ENCODE results near the gene CCDC183.

Gene CCDC183

DNA sequence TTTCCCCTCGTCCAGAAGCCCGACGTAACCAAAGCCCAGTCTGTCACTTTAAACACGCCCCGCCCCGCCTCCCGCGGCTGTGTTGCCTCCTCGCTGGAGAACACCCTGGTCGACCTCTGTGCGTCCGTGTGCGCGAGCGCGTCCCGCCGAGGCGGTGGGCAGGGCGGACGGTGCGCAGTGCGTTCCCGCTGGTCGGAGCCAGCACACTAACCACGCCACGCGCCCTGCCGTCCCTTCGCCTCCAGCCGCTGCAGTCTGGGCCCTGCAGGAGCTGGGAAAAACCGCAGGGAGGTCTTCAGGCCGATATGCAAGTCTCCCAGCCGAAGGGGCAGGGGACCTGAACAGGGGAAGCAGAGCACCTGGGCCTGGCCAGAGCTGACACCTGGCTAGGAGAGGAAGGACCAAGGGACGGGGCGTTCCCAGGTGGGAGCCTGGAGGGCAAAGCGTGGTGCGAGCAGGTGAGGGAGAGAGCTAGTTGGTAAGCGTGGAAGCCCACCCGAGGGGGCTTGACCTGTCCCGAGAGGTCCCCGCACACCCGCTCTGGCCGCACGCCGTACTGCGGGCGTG is 51.8 kb downstream of the CCDC183 start:
- peak; percentile 58 for DNase-seq (ENCODE audit: low read depth)
- H3K4me3 ChIP-seq (ENCODE audit: low read depth, low read length): peak overlapping the region; percentile 99
- TF ChIP-seq, protein P1, sequence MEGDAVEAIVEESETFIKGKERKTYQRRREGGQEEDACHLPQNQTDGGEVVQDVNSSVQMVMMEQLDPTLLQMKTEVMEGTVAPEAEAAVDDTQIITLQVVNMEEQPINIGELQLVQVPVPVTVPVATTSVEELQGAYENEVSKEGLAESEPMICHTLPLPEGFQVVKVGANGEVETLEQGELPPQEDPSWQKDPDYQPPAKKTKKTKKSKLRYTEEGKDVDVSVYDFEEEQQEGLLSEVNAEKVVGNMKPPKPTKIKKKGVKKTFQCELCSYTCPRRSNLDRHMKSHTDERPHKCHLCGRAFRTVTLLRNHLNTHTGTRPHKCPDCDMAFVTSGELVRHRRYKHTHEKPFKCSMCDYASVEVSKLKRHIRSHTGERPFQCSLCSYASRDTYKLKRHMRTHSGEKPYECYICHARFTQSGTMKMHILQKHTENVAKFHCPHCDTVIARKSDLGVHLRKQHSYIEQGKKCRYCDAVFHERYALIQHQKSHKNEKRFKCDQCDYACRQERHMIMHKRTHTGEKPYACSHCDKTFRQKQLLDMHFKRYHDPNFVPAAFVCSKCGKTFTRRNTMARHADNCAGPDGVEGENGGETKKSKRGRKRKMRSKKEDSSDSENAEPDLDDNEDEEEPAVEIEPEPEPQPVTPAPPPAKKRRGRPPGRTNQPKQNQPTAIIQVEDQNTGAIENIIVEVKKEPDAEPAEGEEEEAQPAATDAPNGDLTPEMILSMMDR (IDR thresholded peaks at IDR 0.05; ENCODE audit: control insufficient read depth, extremely low read depth, insufficient read depth): no peak

DNA sequence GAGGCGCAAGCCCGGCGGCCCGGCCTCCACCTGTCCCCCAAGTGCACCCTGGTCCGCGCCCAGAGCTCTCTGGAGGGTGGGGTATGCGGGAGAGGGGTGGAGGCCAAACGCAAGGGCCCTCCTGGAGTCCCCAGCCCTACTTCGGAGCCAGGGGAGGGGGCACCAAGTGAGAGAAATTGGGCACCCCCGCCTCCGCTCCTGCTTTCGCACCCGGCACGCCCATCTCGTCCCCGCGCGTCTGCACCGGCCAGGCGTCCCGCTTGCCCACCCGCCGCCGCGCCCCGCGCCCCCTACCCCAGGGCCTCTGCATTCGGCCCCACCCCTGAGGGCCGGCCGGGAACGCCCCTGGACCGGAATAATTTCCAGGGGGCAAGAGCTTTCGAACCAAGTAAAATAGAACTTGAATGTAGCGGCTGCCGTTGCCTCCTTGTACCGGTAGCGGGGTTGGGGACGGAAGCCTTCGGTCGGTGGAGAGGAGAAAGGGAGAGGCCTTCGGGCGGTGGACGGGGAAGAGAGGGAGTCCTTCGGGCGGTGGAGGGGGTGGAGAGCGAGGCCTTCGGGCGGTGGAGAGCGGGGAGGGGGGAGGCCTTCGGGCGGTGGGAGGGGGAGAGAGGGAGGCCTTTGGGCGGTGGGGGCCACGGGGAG is 52.4 kb downstream of the CCDC183 start:
- H3K4me3 ChIP-seq (ENCODE audit: low read depth, low read length): peak overlapping the region; percentile 99
- no peak for DNase-seq (ENCODE audit: low read depth)
- TF ChIP-seq, protein P1 (IDR thresholded peaks at IDR 0.05; ENCODE audit: control insufficient read depth, extremely low read depth, insufficient read depth): no peak

DNA sequence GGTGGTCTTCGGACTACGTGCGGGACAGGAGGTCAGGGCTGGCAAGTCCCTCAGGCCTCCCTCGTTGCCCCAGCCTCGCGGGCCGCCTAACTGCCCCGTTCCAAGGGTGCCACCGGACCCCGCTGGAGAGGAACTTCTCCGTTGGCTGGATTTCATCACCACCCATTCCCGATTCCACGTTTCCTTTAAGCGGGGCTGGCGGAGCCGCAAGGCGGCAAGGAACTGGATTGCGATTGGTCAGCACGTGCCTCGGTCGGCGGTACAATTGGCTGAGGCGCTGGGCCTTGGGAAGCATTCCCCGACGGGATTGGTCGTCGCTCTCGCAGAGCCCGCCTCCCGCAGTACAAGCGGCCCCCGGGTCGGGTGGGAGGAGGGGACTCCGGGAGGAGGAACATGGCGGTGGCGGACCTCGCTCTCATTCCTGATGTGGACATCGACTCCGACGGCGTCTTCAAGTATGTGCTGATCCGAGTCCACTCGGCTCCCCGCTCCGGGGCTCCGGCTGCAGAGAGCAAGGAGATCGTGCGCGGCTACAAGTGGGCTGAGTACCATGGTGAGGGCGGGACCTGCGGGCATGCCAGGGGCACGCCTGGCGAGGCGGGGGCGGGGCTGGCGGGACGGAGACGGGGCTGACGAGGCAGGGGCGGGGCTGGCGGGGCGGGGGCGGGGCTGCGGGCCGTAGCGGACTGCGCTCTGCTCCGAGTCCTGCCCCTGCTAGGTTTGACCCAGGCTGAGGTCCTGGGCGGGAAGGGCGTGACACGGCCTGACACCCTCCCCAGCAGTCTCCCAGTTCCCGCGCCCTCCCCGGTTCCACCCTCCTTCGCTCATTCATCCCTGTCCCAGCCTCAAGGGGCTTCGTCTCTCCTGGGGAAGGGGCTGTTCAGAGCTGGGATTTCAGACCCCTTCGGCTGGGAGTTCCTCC is 53.2 kb downstream of the CCDC183 start, which contains the start of gene PHPT1:
TSS of gene PHPT1 (plus strand) at position 372 of the 922 bp plus-strand sequence. CDS start at position 394, 22 bp downstream.
- peak within 1 kb of the TSS; percentile 99 for H3K4me3 ChIP-seq (ENCODE audit: low read depth, low read length)
- TF ChIP-seq, protein P1 (IDR thresholded peaks at IDR 0.05; ENCODE audit: control insufficient read depth, extremely low read depth, insufficient read depth): no peak
- DNase-seq (ENCODE audit: low read depth): peak; percentile 97

- no peak for DNase-seq (ENCODE audit: low read depth)
- H3K4me3 ChIP-seq (ENCODE audit: low read depth, low read length): peak overlapping the region; percentile 99
- TF ChIP-seq, protein P1 (IDR thresholded peaks at IDR 0.05; ENCODE audit: control insufficient read depth, extremely low read depth, insufficient read depth): no peak
Observed at GRCh38 chr9:136849960-136850865, 54.1 kb downstream of the CCDC183 start.

DNA sequence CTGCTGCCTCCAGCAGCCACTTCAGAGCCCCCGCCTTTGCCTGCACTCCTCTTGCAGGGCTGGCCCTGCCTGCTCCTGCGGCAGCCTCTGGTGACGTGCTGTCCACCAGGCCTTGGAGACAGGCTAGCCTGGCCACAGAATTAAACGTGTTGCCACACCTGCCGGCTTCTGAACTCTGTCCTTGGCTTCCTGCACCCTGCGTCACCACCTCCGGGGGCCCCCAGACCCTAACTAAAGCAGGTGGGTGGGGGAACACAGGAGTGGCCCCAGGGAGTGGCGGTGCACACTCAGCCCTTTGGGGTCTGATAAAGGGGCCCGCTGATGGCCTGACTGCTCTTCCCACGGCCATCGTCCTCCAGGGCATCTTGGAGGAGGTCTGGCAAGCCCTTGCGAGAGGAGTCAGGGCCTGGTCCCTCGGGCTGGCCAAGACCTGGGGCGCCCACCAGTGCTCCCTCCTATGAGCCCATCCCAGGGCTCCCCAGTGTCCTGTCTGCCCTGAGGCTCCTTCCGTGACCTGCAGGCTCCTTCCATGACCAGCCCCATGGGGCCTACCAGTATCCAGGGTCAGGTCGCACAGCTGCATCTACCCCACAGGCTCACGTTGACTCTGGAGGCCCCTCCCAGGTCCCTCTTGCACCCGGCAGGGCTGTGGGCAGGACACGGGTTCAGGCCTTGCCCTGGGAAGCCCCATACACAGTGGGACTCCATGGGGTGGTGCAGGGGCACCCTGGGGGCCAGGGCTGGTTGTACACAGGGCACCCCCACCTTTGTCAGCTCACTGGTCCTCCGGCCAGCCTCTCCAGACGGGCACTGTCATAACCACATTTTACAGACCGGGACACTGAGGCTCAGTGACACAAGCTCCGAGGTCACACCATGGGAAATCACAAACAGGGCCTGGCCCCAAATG is 55.0 kb downstream of the CCDC183 start:
- TF ChIP-seq, protein P1 (IDR thresholded peaks at IDR 0.05; ENCODE audit: control insufficient read depth, extremely low read depth, insufficient read depth): no peak
- H3K4me3 ChIP-seq (ENCODE audit: low read depth, low read length): no peak overlapping the region
- DNase-seq (ENCODE audit: low read depth): no peak
